Endometrium (tissue), 2 donors: Measurements from ENCODE around the gene MRPS18A.

Experiments
- FAIRE-seq: peaks from 2 replicates; lab custom pipeline; 2012; peaks lifted over from hg19 to GRCh38; lab: Jason Lieb, UNC
- donor health status: control.
- donor health status: control.

Gene MRPS18A

DNA sequence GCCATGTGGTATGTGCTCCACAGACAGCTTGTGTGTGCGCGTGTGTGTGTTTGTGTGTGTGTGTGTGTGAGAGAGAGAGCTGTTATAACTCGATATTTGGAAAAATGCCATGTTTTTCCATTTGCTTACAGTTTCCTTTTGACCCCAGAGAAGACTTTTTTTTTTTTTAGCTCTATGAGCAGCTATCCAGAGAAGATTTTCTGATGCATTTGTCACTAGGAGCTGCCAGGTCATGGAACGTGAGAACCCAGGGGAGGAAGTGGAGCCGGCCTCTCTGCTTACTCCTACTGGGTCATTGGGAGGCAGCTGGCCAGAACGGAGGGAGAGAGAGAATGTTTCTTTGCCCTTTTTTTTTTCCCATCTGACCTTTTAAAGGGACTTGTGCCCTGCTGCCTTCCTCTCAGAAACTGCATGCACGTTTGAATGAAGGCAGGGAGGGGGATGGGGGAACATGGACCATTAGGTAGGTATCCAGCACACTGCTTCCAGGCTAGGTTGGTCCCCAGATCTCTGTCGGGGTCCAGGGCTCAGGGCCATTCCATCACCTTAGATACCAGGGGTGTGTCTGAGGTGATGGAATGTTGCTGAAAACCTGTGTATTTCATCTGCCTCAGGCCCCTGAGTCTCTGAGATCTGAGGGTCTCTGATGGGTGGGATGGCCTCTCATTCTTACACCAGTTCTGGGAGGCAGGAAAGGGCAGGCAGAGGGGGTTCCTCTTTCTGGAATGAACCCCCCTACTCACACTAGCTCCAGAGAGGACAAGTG lies 11.2 kb upstream of the MRPS18A start:
- no peak for FAIRE-seq

DNA sequence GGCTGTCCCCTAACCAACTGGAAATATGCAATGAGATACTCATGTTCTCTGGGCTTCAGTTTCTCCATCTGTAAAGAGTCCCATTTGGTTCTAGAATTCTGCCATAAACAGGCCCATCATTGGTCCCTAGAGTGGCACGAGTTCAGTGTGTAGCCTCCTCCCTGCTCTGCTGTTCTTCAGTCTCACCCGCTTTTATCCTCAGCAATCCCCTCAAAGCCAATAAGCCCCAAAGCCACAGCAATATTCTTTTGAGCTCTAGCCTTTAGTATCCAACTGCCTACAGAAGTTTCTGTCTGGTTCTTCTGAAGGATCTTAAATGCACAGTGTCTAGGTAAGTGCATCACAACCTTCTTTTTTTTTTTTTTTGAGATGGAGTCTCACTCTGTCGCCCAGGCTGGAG lies 9.8 kb upstream of the MRPS18A start:
- FAIRE-seq = no peak

DNA sequence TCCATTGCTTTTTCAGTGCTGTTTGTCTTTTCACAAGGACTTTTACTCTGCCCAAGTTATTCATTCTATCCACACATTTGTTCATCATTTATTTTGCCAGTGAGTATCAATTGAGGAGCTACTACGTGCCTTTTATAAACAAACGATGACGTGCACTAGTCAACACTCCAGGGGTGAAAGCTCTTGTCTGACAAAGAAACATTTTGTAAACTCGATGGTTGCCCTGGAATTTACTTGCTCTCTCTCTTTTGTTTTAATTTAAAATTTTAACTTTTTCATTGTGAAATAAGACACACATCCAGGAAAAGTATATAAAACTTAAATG lies 8.3 kb upstream of the MRPS18A start:
- no peak for FAIRE-seq

DNA sequence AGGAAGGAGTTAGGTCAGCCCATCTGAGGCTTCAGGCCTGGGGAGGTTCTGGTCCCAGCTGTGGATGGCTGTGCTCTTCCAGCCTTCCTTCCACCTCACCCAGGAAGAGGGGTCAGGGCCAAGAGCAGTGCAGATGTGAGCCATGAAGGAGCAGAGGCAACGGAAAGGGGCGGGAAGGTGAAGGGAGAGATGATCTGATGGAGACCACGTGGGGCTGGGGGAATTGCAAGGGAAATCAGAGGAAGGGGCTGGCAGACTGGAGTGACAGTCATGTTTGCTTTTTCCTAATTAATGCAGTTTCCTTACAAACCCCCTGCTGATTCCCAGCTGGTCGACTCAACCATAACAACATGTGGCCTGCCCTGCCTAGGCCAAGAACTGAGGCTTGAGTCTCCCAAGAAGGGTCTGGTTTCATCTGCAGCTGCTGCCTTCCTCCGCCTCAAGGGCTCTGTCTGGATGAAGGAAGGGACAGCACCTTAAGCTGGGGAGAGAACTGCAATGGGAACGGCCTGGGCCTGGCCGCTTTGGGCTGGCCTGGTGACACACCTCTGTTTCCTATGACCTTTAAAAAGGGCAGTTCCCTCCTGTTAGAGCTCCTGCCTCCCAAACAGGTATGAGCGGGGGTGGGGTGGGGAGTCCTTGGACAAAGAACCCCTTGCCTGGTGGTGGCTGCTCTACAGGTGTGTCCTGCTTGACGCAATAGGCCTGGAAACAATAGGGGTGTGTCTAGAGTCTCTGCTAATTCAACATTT lies 7.8 kb upstream of the MRPS18A start:
- no peak for FAIRE-seq

DNA sequence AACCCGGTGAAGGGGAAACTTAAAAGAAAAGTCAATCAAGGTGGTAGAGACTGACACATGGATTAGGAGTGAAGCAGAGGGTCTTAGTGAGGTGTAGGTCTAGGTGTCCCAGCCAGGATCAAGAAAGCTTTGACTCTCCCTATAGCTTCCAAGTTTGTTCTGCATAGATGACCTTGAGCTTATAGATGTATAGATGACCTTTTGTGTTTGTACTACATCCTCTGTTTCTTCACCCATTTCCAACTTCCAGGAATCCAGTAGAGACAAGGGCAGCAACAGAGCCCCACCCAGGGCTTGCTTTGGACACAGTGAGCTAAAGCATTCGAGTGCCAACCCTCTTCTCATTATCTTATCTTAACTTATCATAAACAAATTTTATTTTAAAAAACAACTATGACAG lies 1.8 kb upstream of the MRPS18A start:
- FAIRE-seq = no peak

DNA sequence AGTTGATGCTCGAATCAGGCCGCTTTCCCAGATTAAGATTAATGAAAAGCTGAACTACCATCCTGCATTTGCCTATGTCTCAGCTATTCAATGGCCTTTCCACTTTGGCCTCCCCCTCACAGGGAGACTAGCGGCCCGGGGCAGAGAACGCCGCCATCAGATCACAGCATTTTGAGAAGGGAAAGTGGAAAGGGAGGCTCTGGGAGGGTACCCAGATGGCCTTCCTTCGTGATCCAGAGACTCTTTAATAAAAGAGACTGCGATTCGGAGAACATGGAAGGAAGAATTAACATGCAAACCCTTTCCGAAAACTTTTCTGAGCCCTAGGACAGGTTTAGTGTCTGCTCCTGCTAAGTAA lies 533 bp downstream of the MRPS18A start:
- no peak for FAIRE-seq

DNA sequence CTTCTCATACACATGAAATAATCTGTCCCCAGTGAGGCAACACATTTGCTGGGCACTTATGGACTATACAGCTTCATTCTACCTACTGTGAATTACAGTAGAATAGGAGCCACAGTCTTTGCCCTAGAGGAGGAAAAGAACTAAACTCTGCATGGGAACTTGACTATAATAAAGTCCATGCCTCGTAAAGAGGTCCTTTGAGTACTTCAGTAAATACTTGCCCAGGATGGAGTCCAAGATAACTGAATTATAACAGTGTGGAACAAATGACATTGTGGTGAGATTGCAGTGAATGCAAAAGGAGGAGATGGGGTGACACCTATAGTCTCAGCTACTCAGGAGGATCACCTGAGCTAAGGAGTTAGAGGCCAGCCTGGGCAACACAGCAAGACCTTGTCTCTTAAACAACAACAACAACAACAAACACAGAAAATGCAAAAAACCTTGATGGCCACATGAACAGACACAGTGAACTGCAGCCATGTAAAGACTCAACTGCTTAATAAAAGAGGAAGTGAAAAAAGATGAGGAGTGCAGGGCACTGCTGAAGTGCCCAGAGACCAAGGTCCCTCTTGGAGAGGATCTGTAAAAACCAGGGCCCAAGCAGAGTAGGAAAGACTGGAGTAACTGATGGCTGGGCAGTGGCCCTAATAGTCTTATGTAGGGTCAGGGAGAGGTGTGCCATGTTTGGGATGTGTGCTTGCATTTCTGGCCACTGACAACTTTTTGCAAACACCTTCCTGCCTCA lies 3.7 kb downstream of the MRPS18A start:
- no peak for FAIRE-seq

DNA sequence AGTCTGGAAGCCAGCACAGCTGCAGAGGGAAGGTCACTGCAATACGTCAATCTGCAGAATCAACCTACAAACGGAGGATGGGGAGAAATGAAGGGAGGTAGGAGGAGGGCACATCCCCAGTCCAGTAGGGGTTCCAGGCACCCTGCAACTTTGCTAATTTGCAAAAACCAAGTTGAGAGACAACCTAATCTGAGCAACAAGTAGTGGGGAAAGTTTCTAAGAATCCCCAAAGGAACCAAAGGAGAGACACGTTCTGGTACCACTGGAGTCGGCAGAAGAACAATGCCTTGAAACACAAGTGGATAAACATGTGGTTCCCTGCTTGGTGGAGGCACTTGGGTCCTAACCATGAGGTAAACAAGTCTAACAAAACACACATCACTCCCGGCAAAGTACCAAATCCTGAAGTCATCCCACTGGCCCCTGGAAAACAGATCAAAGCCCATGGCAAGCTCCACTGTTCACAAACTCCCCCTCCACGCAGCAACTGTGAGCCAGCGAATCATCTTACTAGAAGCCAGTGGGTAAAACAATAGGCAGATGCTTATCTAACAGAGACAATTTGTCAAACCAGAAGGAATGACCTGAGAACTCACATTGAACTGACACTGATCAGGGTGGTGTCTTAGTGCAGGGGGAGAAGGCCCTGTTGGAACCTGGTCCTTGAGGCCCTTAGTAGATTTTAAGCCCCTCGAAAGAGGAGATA lies 4.7 kb downstream of the MRPS18A start:
- no peak for FAIRE-seq

DNA sequence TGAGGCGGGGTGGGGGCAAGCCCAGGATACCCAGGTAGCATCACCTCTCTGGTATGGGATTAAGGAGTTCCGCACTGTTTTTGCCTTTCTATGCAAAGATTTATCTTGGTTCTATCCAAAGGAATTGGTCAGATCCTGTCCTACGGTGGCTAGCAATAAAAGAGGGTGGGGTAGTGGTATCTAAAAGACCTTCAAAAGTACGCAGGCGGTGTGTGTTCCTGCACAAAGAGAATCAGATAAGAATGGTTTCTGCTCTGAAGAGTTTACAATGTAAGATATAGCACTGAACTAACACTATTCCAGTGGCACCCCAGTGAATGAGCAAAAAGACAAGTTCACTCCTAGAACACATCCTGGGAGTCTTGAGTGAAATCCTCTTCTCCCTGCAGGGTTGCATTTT lies 6.3 kb downstream of the MRPS18A start:
- FAIRE-seq = no peak

DNA sequence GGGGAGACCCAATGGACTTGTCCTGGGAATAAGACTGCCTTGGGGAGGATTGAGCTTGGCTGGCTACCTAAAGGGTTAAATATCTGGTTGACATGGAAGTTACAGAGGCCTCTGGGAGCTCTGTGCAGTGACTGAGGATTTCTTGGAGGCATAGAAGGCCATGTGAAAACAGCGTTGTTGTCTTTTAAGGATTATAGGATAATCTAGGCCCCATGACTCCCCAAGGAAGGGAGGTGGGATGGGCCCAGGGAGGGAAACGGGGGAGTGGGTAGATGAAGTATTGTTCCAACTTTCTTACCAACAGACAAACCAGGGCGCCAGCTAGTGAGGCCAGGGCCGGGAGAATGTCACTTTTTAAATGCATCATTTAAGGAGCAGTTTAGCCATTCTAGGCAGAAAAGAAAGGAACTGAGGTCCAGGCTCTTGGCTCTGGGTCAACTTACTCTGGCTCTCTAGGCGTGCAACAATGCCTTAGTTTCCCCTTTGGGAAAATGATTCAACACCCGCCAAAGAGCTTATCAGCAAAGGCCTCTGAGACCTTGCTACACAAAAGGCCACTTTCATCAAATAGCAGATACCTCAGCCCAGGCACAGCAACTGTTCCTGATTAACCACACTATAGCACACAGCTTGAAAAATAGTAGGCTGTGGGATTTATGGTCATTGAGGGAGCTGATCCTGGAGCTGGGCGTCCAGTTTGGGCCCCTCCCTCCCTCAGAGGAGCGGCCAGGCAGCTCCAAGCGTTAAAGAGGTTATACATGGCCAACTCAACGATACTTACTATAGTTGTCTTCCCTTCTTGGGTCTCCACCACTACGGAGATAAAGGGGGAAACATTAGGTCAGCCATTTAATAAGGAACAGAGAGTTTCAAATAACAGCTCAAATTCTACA lies 7.0 kb downstream of the MRPS18A start:
- FAIRE-seq = no peak

DNA sequence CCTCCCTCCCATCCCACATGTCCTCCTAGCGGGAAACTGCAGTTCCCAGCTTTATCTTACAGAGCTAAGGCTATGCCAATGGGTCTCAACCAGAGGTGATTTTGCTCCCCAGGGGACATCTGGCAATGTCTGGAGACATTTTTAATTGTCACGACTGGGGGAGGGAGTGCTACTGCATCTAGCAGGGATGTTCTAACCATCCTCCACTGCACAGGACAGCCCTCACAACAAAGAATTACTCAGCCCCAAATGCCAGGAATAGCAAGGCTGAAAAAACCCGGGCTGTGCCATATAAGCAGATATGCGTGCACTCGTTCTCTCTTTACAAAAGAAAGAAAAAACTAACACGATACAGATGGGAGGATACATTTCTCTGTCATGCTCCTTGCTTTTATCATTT lies 8.5 kb downstream of the MRPS18A start:
- no peak for FAIRE-seq

DNA sequence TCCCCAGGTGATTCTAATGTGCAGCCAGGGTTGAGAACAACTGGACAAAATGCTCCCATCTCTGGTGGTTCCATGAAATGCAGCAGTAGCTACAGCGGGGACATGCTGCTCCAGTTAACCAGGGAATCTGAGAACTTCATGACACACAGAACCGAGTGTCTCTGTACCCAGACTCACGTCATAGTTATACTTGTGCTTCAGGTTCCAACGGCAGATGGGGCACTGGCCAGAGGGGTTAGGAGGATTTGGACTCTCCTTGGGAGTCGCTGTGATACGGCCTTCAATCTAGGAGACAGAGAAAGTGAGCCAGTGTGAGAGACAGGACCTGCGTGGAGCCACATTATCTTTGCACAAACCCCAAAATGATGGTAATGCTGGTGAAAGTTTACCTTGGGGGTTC lies 9.2 kb downstream of the MRPS18A start:
- no peak for FAIRE-seq

DNA sequence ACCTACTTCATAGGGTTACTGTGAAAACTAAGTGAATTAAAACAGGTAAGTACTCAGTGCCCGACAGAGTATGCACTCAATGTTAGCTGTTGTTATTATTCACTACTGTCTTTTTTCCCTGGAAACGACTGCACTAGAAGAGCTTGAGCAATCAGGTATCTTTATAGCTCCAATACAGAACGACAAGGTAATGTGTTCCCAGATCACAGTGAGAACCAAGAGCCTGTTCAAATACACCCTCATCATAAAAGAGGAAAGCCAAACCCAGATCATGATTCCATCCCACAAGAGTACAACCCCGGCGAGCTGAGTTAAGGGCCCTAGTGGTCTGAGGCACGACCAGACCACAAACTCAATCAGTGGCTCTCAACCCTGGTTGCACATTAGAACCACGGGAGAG lies 9.8 kb downstream of the MRPS18A start:
- no peak for FAIRE-seq

DNA sequence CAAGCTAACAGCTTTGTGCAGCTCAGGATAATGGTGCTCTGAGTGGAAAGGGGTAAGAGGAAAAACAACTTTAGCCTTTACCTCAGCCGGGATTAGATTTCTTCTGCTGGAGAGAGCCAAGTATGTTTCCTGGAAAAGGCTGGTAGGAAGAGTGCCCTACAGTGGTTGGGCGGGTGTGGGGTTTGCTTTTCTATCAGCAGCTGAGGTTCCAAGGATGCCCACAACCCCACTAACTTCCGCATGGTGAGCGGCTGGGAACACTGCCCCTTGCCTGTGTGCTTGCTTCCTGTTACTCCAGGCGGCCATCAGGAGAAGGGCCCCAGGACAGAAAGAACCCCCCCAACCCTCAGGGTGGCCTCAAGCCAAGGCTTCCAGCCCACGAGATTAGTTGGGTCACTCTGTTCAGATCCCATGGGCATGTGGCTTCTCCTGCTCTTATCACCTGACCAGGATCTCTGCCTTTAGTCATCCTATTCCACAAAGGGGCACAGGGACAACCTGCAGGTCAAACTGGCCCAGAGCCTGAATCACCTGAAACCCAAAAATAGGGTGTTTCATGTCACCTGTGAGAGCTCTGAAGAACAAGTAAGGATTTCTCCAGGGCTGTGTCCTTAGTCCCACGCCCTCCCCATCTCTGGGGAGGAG lies 10.5 kb downstream of the MRPS18A start:
- no peak for FAIRE-seq

DNA sequence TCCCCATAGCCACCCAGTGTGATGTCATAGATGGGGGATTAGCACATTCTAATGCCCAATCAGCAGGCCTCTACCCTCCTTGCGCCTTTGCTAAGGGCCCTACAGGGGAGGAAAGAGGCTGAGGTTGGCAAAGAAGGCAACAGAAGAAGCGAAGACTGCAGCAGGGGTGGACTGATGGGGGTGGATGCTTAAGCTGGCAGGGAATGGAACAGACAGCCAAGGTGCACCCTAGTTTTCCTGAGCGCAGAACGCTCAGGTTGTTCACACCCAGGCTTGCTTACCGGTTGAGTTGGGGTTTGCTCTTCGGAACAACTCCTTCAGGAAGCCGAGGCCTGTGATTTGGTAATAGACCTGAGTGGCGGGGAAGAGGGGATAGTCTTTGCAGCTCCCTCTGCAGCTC lies 12.7 kb downstream of the MRPS18A start:
- FAIRE-seq = no peak

DNA sequence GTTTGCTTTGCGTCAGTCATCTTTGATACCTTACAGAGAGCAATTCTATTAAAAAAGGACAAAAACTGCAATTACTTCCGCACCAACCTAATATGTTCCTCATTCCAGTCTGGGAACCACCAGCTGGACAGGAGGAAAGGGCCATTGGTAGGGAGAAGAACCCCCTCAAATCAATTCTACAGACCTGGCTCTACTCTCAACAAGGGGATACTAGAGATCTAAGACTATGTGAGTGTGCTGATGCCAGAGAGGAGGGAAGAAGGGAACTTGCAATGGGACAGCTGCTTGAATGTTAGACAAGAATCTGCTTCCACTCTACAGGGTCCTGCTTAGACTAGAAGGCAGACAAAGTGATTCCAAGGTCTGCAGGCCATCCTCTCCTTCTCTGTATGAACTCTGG lies 13.3 kb downstream of the MRPS18A start:
- FAIRE-seq = no peak

DNA sequence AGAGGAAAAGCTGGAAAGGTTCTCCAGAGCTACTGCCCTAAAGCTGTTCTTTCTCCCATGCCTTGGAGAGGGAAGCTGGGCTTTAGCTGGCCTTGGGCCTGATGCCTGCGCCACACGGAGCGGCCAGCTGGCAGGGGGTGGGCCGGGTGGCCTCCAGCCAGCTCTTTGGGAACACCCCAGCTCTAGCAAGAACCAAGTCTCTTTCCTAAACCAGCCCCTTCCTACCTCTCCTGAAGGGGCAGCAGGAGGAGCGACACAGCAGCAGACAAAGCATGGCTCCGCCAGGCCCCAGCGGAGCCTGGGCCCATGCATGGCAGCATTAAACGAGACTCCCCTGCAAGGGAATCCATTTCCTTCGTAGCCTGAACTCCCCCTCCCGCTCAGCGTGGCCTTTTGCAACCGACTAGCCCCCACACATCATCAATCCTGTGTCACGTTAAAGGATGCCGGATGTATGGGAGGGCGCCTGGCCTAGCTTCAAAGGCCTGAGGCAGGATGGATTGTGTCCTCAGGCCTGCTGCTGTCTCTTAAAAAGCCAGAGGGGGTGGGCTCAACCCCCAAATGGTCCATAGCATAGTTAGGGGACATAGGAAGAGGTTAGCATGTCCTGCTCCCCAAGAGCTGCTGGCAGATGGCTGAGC lies 14.0 kb downstream of the MRPS18A start:
- no peak for FAIRE-seq

DNA sequence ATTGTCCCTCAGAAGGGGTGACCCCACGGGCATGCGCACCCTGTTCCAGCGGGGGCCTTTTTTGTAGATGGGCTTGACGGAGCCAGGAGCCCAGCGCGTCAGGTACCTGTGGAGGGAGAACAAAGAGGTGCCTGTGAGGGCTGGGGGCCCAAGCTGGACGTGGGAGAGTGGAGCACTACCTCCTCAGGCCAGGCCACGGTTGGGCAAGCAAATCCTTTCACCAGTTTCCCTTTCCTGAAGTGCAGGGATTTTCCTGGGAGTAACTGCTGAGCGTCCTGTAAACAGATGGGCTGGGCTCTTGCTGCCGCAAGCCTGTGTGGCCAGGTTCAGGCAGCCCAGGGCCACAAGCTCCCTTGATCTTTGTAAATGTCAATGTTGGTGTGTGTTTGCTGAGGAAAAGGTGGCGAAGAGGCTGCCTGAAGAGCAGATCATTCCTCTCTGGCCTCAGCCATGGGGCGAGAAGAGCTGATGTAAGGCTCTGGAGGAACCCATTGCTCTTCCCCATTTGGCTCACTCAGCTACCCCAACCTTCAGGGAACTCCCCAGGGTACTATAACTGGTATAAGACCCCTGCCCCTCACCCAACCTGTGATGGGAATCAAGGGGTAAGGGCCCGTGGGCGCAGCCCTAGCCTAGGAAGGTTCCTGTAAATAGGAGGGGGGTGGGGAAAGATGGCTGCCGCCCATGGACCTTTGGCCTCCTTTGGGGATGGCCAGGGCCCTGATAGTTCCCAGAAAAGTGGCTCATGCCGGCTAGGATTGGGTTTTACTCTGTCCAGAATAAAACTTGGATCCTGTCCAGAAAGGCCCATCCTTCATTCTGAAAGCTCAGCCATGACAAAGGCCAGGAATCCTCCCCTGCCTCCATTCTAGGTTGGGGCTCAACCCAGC lies 15.5 kb downstream of the MRPS18A start:
- FAIRE-seq = no peak

DNA sequence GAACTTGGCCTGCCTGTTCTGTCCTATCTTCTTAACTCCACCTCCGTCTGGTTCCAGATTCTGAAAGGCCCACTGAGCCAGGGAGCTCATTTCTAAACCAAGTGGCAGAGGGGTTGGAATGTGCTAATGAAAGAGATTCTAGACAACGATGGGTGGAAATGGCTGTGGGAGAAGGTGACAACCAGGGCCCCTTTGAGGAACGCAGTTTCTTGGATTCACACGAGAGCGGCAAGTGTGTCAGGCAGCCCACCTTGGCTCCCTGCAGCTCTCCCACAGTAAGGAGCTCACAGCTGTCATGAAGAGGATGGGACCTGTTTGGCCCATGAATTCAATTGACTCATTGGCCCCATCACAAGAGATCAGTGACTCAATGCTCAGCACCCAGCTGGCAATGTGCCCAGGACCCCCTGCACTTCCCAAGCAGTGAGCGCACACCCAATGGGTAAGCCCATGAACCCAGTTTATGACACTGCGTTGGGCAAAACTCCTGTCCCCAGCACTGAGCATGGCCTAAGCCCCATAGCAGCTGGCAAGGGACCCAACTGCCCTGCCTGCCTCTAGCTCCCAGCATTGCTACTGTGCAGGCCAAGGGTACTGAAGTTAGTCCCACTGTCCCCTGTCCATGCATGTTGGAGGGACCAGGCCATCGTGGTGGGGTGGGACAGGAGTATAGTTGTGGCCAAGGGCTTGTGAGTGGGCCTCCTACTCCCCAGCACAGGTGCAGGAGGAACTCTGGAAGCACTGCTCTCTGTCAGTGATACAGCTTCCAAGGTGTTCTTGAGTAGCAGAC lies 16.4 kb downstream of the MRPS18A start:
- FAIRE-seq = no peak
